Endothelial cell of umbilical vein (primary cell): ENCODE results near the gene CTTNBP2. TPM values are rescaled to one million over a fixed set of nuclear protein-coding genes. Genes with fewer than 3 reads are reported as not detected.

ENCODE experiments used
- BruUV-seq: library from RNA; stranded (reverse); fragments of 400-500 nt; replicated peaks from 2 replicates; lab custom pipeline; 2021; lab: Mats Ljungman, UMichigan
- CTCF ChIA-PET: fragments of 300-600, 350-600 bp; sonication (Branson Sonifier 250); formaldehyde crosslinking; loops from one replicate; lab custom pipeline; 2021; ENCODE audit warnings: antibody characterized with exemption, inconsistent platforms; lab: Charles Lee
- POLR2A ChIA-PET: fragments of 300-600, 350-600 bp; sonication (Branson Sonifier 250); formaldehyde crosslinking; loops from one replicate; lab custom pipeline; 2021; ENCODE audit warnings: antibody characterized with exemption, inconsistent platforms; lab: Charles Lee
- DNase-seq: peaks from one replicate; pipeline ENCODE4 v3.0.0-alpha.2; 2011; ENCODE audit warnings: low read depth, low spot score
- FAIRE-seq: peaks from 2 replicates; lab custom pipeline; 2011; peaks lifted over from hg19 to GRCh38; lab: Jason Lieb, UNC
- H2AFZ ChIP-seq: 2 replicates; pipeline ENCODE4 v1.6.0; 2012; ENCODE audit warnings: low read depth, low read length, control low read depth, inconsistent platforms
- H3K27ac ChIP-seq: 2 replicates; pipeline ENCODE4 v1.5.1; 2011; ENCODE audit warnings: low read depth, mild to moderate bottlenecking, control low read depth, low read length, moderate library complexity; ENCODE audit not compliant: insufficient read depth
- H3K27me3 ChIP-seq, 2 experiments: 2 replicates each; pipeline versions ENCODE4 v1.6.0 to v1.6.1; 2011; ENCODE audit warnings: low read length in 2 of 2, mixed read lengths in 1 of 2; ENCODE audit not compliant: control insufficient read depth in 2 of 2, insufficient read depth in 2 of 2
- H3K36me3 ChIP-seq, 2 experiments: 2 replicates in 1 of 2; 3 replicates in 1 of 2; pipeline ENCODE4 v1.5.1; 2011; ENCODE audit warnings: low read length in 2 of 2, mild to moderate bottlenecking in 1 of 2, moderate library complexity in 1 of 2; ENCODE audit not compliant: control insufficient read depth in 2 of 2, insufficient read depth in 2 of 2; ENCODE audit errors: extremely low read depth in 1 of 2
- H3K4me1 ChIP-seq: 3 replicates; pipeline ENCODE4 v1.5.1; 2011; ENCODE audit warnings: mild to moderate bottlenecking, low read length; ENCODE audit not compliant: control insufficient read depth, insufficient read depth; ENCODE audit errors: extremely low read depth
- H3K4me2 ChIP-seq: 2 replicates; pipeline ENCODE4 v1.6.1; 2011; ENCODE audit warnings: low read length, control low read depth, mixed read lengths; ENCODE audit not compliant: insufficient read depth
- H3K4me3 ChIP-seq, 3 experiments: fragments of 200-600 bp in 1 of 3; sonication (generic), shearing (Covaris generic) in 1 of 3; replicated peaks in 1 of 3; 2 replicates each; pipeline ENCODE4 v1.5.1; 2011 to 2016; ENCODE audit warnings: control low read depth in 3 of 3, low read length in 3 of 3, mild to moderate bottlenecking in 2 of 3, inconsistent platforms in 1 of 3, low read depth in 1 of 3, moderate library complexity in 1 of 3; ENCODE audit not compliant: insufficient read depth in 1 of 3
- H3K79me2 ChIP-seq: 2 replicates; pipeline ENCODE4 v1.6.0; 2012; ENCODE audit warnings: low read length, inconsistent platforms; ENCODE audit not compliant: control insufficient read depth, insufficient read depth
- H3K9ac ChIP-seq: replicated peaks from 2 replicates; pipeline ENCODE3; 2011; ENCODE audit warnings: low read length, control low read depth; ENCODE audit not compliant: insufficient read depth; ENCODE audit errors: extremely low read depth
- H3K9me1 ChIP-seq: replicated peaks from 3 replicates; pipeline ENCODE4 v1.6.0; 2011; ENCODE audit warnings: mild to moderate bottlenecking, low read length; ENCODE audit not compliant: control insufficient read depth, insufficient read depth; ENCODE audit errors: extremely low read depth
- H3K9me3 ChIP-seq: replicated peaks from 2 replicates; pipeline ENCODE4 v1.5.1; 2012; ENCODE audit warnings: low read length, inconsistent platforms; ENCODE audit not compliant: control insufficient read depth, insufficient read depth
- H4K20me1 ChIP-seq: replicated peaks from 2 replicates; pipeline ENCODE3; 2011; ENCODE audit warnings: mild to moderate bottlenecking, low read length; ENCODE audit not compliant: control insufficient read depth, insufficient read depth; ENCODE audit errors: extremely low read depth
- EZH2 ChIP-seq: IDR thresholded peaks from 2 replicates; pipeline ENCODE4 v1.6.1; 2012; ENCODE audit warnings: borderline replicate concordance, low read depth, mild to moderate bottlenecking, moderate library complexity, low read length, inconsistent platforms; ENCODE audit not compliant: severe bottlenecking
- FOS ChIP-seq: IDR thresholded peaks from 2 replicates; pipeline ENCODE4 v1.6.1; 2011; ENCODE audit warnings: mild to moderate bottlenecking, low read length, moderate library complexity, borderline replicate concordance; ENCODE audit not compliant: insufficient read depth
- GATA2 ChIP-seq: IDR thresholded peaks from 2 replicates; pipeline ENCODE4 v1.7.0; 2011; ENCODE audit warnings: low read depth, mild to moderate bottlenecking, moderate library complexity, mixed read lengths, low read length; ENCODE audit not compliant: insufficient read length, insufficient read depth
- MYC ChIP-seq: IDR thresholded peaks from one replicate; pipeline ENCODE4 v1.6.1; 2011; ENCODE audit warnings: mild to moderate bottlenecking, low read depth, low read length
- POLR2A ChIP-seq: IDR thresholded peaks from 2 replicates; pipeline ENCODE4 v1.6.1; 2012; ENCODE audit warnings: low read depth, mild to moderate bottlenecking, control low read depth, low read length
- dilution Hi-C: fragments of 300-500 bp; cut with MboI; formaldehyde crosslinking; loops from one replicate; pipeline ENCODE4 v1.15.0; 2019; ENCODE audit warnings: low sequenced_read_pairs; ENCODE audit not compliant: extremely low pct_ligation_motif_present
- intact Hi-C: fragments of 100-400 bp; cut with micrococcal nuclease; formaldehyde crosslinking; loops from one replicate; pipeline ENCODE4 v1.10.0; 2022
- polyA plus RNA-seq, 4 experiments: library from polyadenylated mRNA; depleted of rRNA in 3 of 4; stranded (reverse) in 3 of 4; unstranded in 1 of 4; fragments of >200 nt; gene quantifications; 2 replicates each; pipeline versions ENCODE4 v1.2.1 to v1.2.3, GENCODE V29; 2011 to 2012; ENCODE audit warnings: missing spikeins in 1 of 4
- total RNA-seq: library from RNA; stranded (reverse); gene quantifications from 2 replicates; pipeline ENCODE4 v1.2.3, GENCODE V29; 2021

CTTNBP2 gene
- total and polyA plus RNA-seq, 2 donors (not counting 3 experiments of a cell fraction or from before 2014, with no cell fraction given), result 0.08 to 0.35 TPM

DNA sequence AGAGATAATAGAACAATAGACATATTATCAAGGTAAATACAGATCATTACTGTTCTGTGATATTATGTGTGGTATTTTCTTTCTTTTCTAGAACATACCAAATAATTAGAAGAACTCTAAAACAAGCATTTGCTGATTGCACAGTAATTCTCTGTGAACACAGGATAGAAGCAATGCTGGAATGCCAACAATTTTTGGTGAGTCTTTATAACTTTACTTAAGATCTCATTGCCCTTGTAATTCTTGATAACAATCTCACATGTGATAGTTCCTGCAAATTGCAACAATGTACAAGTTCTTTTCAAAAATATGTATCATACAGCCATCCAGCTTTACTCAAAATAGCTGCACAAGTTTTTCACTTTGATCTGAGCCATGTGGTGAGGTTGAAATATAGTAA, 207.9 kb downstream of the CTTNBP2 start:
- H3K9ac ChIP-seq, result no peak overlapping the region
- no peaks in the 10 kb centered on the region for H3K9me1 ChIP-seq
- peaks cover 14% of the 10 kb centered on the region for H3K4me1 ChIP-seq
- no TSS peak for BruUV-seq
- H3K79me2 ChIP-seq, result no peaks in the 10 kb centered on the region
- H3K36me3 ChIP-seq, result no peaks in the 10 kb centered on the region
- dilution Hi-C loops, result no loop called here
- intact Hi-C loops, result no loop called here
- no peak overlapping the region for H2AFZ ChIP-seq
- no peak overlapping the region for H3K4me3 ChIP-seq
- POLR2A ChIA-PET, result no interaction called here
- FAIRE-seq, result peak; percentile 35
- H3K4me2 ChIP-seq, result peak overlapping the region; percentile 20
- H3K9me3 ChIP-seq, result no peaks in the 10 kb centered on the region
- peak overlapping the region; percentile 62 for H3K27ac ChIP-seq
- DNase-seq, result no peak
- CTCF ChIA-PET, result interaction anchor here (1.5 to 2.0 kb wide), 2 partner anchors 10 to 206 kb away, joined by 4 to 12 read pairs; no protein-coding TSS in a partner anchor
- no peaks in the 10 kb centered on the region for H3K27me3 ChIP-seq
- no peaks in the 10 kb centered on the region for H4K20me1 ChIP-seq
- TF ChIP-seq GATA2 (peak; percentile 43), MYC (no peak)

DNA sequence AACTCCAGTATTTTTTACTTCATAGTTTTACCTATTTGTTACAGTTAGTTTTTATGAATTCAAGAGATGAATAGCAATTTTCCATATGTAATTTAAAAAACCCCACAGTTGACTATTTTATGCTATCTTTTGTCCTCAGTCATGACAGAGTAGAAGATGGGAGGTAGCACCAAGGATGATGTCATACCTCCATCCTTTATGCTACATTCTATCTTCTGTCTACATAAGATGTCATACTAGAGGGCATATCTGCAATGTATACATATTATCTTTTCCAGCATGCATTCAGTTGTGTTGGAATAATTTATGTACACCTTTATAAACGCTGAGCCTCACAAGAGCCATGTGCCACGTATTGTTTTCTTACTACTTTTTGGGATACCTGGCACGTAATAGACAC, 209.2 kb downstream of the CTTNBP2 start:
- Histone ChIP-seq H3K4me1 (peaks cover 14% of the 10 kb centered on the region), H3K4me3 (no peak overlapping the region), H3K9ac (no peak overlapping the region), H2AFZ (no peak overlapping the region), H3K79me2 (no peaks in the 10 kb centered on the region), H4K20me1 (no peaks in the 10 kb centered on the region), H3K4me2 (no peak overlapping the region), H3K27me3 (no peaks in the 10 kb centered on the region), H3K9me3 (no peaks in the 10 kb centered on the region), H3K9me1 (no peaks in the 10 kb centered on the region), H3K36me3 (no peaks in the 10 kb centered on the region), H3K27ac (no peak overlapping the region)
- CTCF ChIA-PET, result no interaction called here
- FAIRE-seq (no peak), DNase-seq (no peak)
- TF ChIP-seq MYC (no peak), POLR2A (no peak), EZH2 (no peak), GATA2 (no peak), FOS (no peak)
- BruUV-seq, result no TSS peak
- dilution Hi-C loops, result no loop called here
- POLR2A ChIA-PET, result no interaction called here
- intact Hi-C loops, result no loop called here
